ENCODE measurements around the gene GAS6.

GAS6 gene

GRCh38 chr13:113796964-113797676, 66.8 kb downstream of the GAS6 start:
- no peaks in the 10 kb centered on the region for H3K9me3 ChIP-seq (ENCODE audit: control insufficient read depth, insufficient read depth, low read depth, low read length)
- no peak for TF ChIP-seq ZNF518A (tag by site-specific recombination; conservative IDR thresholded peaks at IDR 0.05; ENCODE audit: low read depth)
- no peak for TF ChIP-seq ZNF701 (tag by site-specific recombination; IDR thresholded peaks at IDR 0.05)
- no peak for TF ChIP-seq ZNF26 (tag by site-specific recombination; IDR thresholded peaks at IDR 0.05)
- TF ChIP-seq ZNF174 (tag by site-specific recombination; IDR thresholded peaks at IDR 0.05), result no peak
- TF ChIP-seq ZFP37 (tag by site-specific recombination; IDR thresholded peaks at IDR 0.05), result no peak
- no peak for TF ChIP-seq ZNF341 (tag by site-specific recombination; IDR thresholded peaks at IDR 0.05; ENCODE audit: low read depth)
- TF ChIP-seq ZNF785 (tag by site-specific recombination; IDR thresholded peaks at IDR 0.05), result no peak
- TF ChIP-seq ZNF24 (tag by site-specific recombination; IDR thresholded peaks at IDR 0.05), result no peak
- no peak for TF ChIP-seq ZNF626 (tag by site-specific recombination; IDR thresholded peaks at IDR 0.05)
- TF ChIP-seq ZBTB26 (tag by site-specific recombination; optimal IDR thresholded peaks at IDR 0.05), result no peak
- no peak for TF ChIP-seq ZNF580 (tag by site-specific recombination; IDR thresholded peaks at IDR 0.05)
- no peak for TF ChIP-seq ZNF398 (tag by site-specific recombination; IDR thresholded peaks at IDR 0.05)
- TF ChIP-seq ZBTB7A (tag by site-specific recombination; IDR thresholded peaks at IDR 0.05; ENCODE audit: low read depth), result no peak
- TF ChIP-seq ZNF423 (tag by site-specific recombination; IDR thresholded peaks at IDR 0.05), result no peak
- no peak overlapping the region for H3K4me3 ChIP-seq (ENCODE audit: low read depth, low read length)
- ChIA-PET POLR2A (no interaction called here), CTCF (no interaction called here)
- H3K27ac ChIP-seq (ENCODE audit: extremely low read depth, low read depth, low read length), result no peak overlapping the region
- no peaks in the 10 kb centered on the region for H3K4me1 ChIP-seq (ENCODE audit: control insufficient read depth, insufficient read depth, low read length)
- no peaks in the 10 kb centered on the region for H3K36me3 ChIP-seq (ENCODE audit: control insufficient read depth in 2 of 2, insufficient read depth in 1 of 2, low read length in 2 of 2)

Data from HEK293 (cell line).